ENCODE data around the gene SCARB1. TPM values are rescaled to one million over a fixed set of nuclear protein-coding genes. Genes with fewer than 3 reads are reported as not detected.

SCARB1 gene
- total and polyA plus RNA-seq, 2 of the 13 experiments (the other 11 are each of a cell fraction or from before 2014, with no cell fraction given) = 63.4 to 160 TPM

DNA sequence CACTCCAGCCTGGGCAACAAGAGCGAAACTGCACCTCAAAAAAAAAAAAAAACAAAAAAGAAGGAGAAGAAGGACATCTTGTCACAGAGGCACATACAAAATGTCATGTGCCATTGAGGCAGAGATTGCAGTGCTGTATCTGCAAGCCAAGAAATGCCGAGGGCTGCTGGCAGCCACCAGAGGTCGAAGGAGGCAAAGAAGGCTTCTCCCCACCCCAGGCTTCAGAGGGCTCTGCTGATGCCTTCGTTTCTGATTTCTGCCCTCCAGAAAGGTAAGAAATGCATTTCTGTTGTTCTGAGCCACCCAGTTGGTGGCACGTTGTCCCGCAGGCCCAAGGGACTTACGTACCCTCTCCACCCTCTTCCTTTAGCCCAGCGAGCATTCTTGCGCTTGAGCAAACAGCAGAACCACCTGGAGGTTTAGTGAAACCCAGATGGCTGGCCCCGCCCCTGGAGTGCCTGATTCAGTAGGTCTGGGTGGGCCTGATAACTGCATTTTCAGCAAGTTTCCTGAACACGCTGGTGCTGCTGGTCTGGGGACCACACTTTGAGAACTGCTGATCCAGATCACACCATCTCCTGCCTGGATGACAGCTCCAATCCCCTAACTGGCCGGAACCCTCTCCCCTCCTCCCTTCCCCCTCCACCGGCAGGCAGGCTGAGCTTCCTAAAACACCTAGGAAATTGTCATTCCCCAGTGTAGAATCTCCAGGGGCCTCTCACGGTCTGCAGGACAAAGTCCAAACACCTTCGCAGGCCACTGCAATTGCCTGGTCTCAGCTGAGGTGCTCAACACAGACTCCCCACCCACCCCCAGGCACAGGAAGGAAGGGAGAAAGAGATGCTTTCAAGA lies 21.1 kb upstream of the SCARB1 start (continued):
- no peak for TF ChIP-seq ZNF800 (CRISPR knock-in tag; IDR thresholded peaks at IDR 0.05)
- no peak for TF ChIP-seq MIER2 (CRISPR knock-in tag; IDR thresholded peaks at IDR 0.05)
- no peak for TF ChIP-seq ZNF251 (CRISPR knock-in tag; IDR thresholded peaks at IDR 0.05)
- TF ChIP-seq MAF1 (CRISPR knock-in tag; IDR thresholded peaks at IDR 0.05; ENCODE audit: borderline replicate concordance) = no peak
- no peak for TF ChIP-seq ZNF235 (CRISPR knock-in tag; IDR thresholded peaks at IDR 0.05; ENCODE audit: borderline replicate concordance)
- TF ChIP-seq RELA (CRISPR knock-in tag; IDR thresholded peaks at IDR 0.05) = no peak
- TF ChIP-seq ZFAT (CRISPR knock-in tag; conservative IDR thresholded peaks at IDR 0.05) = no peak
- TF ChIP-seq, protein P1, sequence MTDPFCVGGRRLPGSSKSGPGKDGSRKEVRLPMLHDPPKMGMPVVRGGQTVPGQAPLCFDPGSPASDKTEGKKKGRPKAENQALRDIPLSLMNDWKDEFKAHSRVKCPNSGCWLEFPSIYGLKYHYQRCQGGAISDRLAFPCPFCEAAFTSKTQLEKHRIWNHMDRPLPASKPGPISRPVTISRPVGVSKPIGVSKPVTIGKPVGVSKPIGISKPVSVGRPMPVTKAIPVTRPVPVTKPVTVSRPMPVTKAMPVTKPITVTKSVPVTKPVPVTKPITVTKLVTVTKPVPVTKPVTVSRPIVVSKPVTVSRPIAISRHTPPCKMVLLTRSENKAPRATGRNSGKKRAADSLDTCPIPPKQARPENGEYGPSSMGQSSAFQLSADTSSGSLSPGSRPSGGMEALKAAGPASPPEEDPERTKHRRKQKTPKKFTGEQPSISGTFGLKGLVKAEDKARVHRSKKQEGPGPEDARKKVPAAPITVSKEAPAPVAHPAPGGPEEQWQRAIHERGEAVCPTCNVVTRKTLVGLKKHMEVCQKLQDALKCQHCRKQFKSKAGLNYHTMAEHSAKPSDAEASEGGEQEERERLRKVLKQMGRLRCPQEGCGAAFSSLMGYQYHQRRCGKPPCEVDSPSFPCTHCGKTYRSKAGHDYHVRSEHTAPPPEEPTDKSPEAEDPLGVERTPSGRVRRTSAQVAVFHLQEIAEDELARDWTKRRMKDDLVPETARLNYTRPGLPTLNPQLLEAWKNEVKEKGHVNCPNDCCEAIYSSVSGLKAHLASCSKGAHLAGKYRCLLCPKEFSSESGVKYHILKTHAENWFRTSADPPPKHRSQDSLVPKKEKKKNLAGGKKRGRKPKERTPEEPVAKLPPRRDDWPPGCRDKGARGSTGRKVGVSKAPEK (CRISPR knock-in tag; IDR thresholded peaks at IDR 0.05; ENCODE audit: borderline replicate concordance) = 0 out of 2 replicates have a peak, but pooled peaks have one; percentile 23
- no peak; the same call in 1 of the 2 replicates for TF ChIP-seq ZNF629 (CRISPR knock-in tag; conservative IDR thresholded peaks at IDR 0.05)
- TF ChIP-seq, protein P2, sequence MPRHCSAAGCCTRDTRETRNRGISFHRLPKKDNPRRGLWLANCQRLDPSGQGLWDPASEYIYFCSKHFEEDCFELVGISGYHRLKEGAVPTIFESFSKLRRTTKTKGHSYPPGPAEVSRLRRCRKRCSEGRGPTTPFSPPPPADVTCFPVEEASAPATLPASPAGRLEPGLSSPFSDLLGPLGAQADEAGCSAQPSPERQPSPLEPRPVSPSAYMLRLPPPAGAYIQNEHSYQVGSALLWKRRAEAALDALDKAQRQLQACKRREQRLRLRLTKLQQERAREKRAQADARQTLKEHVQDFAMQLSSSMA (CRISPR knock-in tag; IDR thresholded peaks at IDR 0.05) = no peak
- no peak for TF ChIP-seq HINFP (CRISPR knock-in tag; IDR thresholded peaks at IDR 0.05; ENCODE audit: low read depth)
- TF ChIP-seq, protein P3, sequence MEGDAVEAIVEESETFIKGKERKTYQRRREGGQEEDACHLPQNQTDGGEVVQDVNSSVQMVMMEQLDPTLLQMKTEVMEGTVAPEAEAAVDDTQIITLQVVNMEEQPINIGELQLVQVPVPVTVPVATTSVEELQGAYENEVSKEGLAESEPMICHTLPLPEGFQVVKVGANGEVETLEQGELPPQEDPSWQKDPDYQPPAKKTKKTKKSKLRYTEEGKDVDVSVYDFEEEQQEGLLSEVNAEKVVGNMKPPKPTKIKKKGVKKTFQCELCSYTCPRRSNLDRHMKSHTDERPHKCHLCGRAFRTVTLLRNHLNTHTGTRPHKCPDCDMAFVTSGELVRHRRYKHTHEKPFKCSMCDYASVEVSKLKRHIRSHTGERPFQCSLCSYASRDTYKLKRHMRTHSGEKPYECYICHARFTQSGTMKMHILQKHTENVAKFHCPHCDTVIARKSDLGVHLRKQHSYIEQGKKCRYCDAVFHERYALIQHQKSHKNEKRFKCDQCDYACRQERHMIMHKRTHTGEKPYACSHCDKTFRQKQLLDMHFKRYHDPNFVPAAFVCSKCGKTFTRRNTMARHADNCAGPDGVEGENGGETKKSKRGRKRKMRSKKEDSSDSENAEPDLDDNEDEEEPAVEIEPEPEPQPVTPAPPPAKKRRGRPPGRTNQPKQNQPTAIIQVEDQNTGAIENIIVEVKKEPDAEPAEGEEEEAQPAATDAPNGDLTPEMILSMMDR (CRISPR knock-in tag; IDR thresholded peaks at IDR 0.05) = no peak
- peak; percentile 26; the same call in 1 of the 2 replicates for TF ChIP-seq UBTF (CRISPR knock-in tag; IDR thresholded peaks at IDR 0.05)
- TF ChIP-seq FOXP4 (CRISPR knock-in tag; IDR thresholded peaks at IDR 0.05) = peak; percentile 66
